Caco-2 (cell line): Measurements from ENCODE around the gene KIF2A. TPM values are rescaled to one million over a fixed set of nuclear protein-coding genes. Genes with fewer than 3 reads are reported as not detected.

Source experiments
- BruUV-seq: library from RNA; stranded (reverse); fragments of 400-500 nt; replicated peaks from 2 replicates; lab custom pipeline; 2021; lab: Mats Ljungman, UMichigan
- CTCF ChIA-PET: fragments of 300-600 bp; sonication (Branson Sonifier 250); formaldehyde crosslinking; loops from one replicate; lab custom pipeline; 2022; ENCODE audit warnings: antibody characterized with exemption; lab: Charles Lee
- POLR2A ChIA-PET: fragments of 300-600 bp; sonication (Branson Sonifier 250); formaldehyde crosslinking; loops from one replicate; lab custom pipeline; 2022; ENCODE audit warnings: antibody characterized with exemption; lab: Charles Lee
- DNase-seq, 2 experiments: peaks; one replicate each; pipeline versions ENCODE4 v3.0.0 to v3.0.0-alpha.2; 2020 to 2022
- H3K27me3 ChIP-seq: replicated peaks from 2 replicates; pipeline ENCODE4 v1.6.0; 2011; ENCODE audit warnings: low read length; ENCODE audit not compliant: control insufficient read depth, insufficient read depth
- H3K36me3 ChIP-seq: 2 replicates; pipeline ENCODE4 v1.5.1; 2011; ENCODE audit warnings: low read length; ENCODE audit not compliant: control insufficient read depth, insufficient read depth
- H3K4me1 ChIP-seq: fragments of 250-450 bp; sonication (Bioruptor Pico); 2 replicates; pipeline ENCODE4 v1.5.1; 2020; ENCODE audit warnings: mild to moderate bottlenecking
- H3K4me3 ChIP-seq: 2 replicates; pipeline ENCODE4 v1.5.1; 2011; ENCODE audit warnings: low read depth, mild to moderate bottlenecking, control low read depth, low read length
- H3K9me3 ChIP-seq: fragments of 250-450 bp; sonication (Bioruptor Pico); 2 replicates; pipeline ENCODE4 v1.5.1; 2020; ENCODE audit warnings: mild to moderate bottlenecking, moderate library complexity
- H3K27ac Mint-ChIP-seq: one replicate; pipeline ENCODE4 v1.8.0; 2022; ENCODE audit warnings: mixed read lengths; ENCODE audit not compliant: unreplicated experiment
- H3K27me3 Mint-ChIP-seq: one replicate; pipeline ENCODE4 v1.8.0; 2022; ENCODE audit warnings: mixed read lengths; ENCODE audit not compliant: insufficient read depth, unreplicated experiment
- H3K36me3 Mint-ChIP-seq: one replicate; pipeline ENCODE4 v1.8.0; 2022; ENCODE audit warnings: mild to moderate bottlenecking, mixed read lengths; ENCODE audit not compliant: insufficient read depth, unreplicated experiment
- H3K4me1 Mint-ChIP-seq: one replicate; pipeline ENCODE4 v1.8.0; 2022; ENCODE audit warnings: low read depth, mixed read lengths; ENCODE audit not compliant: unreplicated experiment
- H3K4me3 Mint-ChIP-seq: one replicate; pipeline ENCODE4 v1.8.0; 2022; ENCODE audit warnings: mild to moderate bottlenecking, moderate library complexity, mixed read lengths; ENCODE audit not compliant: unreplicated experiment
- H3K9me3 Mint-ChIP-seq: one replicate; pipeline ENCODE4 v1.8.0; 2022; ENCODE audit warnings: mixed read lengths; ENCODE audit not compliant: unreplicated experiment
- CTCF ChIP-seq, 2 experiments: fragments of 200-600 bp in 1 of 2; IDR thresholded peaks; 1 replicate in 1 of 2; 2 replicates in 1 of 2; pipeline versions ENCODE4 v1.5.1 to v1.8.0; 2011 to 2022; ENCODE audit warnings: antibody characterized with exemption in 1 of 2, control low read depth in 1 of 2, inconsistent platforms in 1 of 2, low read depth in 1 of 2, low read length in 1 of 2, mild to moderate bottlenecking in 1 of 2, moderate library complexity in 1 of 2; ENCODE audit not compliant: insufficient read depth in 1 of 2, severe bottlenecking in 1 of 2, unreplicated experiment in 1 of 2
- intact Hi-C: fragments of 100-400 bp; cut with micrococcal nuclease; formaldehyde crosslinking; loops from one replicate; pipeline ENCODE4 v1.10.0; 2022; ENCODE audit not compliant: unreplicated experiment
- total RNA-seq: library from RNA; stranded (reverse); gene quantifications from 2 replicates; pipeline ENCODE4 v1.2.3, GENCODE V29; 2022

The KIF2A gene
- total RNA-seq, 1 experiment from 2014 or later, result 65.6 TPM

- no peaks in the 10 kb centered on the region for H3K27me3 Mint-ChIP-seq
- H3K4me1 Mint-ChIP-seq, result peaks cover 7% of the 10 kb centered on the region
- CTCF ChIA-PET, result no interaction called here
- BruUV-seq, result no TSS peak
- Histone ChIP-seq H3K9me3 (no peaks in the 10 kb centered on the region), H3K36me3 (no peaks in the 10 kb centered on the region), H3K27me3 (no peaks in the 10 kb centered on the region), H3K4me3 (no peak overlapping the region), H3K4me1 (no peaks in the 10 kb centered on the region; the same call in 1 of the 2 replicates)
- no peaks in the 10 kb centered on the region for H3K36me3 Mint-ChIP-seq
- no peaks in the 10 kb centered on the region for H3K9me3 Mint-ChIP-seq
- TF ChIP-seq CTCF (IDR thresholded peaks at IDR 0.05; ENCODE audit: insufficient read depth in 1 of 2, low read depth in 1 of 2, low read length in 1 of 2, severe bottlenecking in 1 of 2, unreplicated experiment in 1 of 2), result no peak
- intact Hi-C loops, result no loop called here
- no peak overlapping the region for H3K27ac Mint-ChIP-seq
- H3K4me3 Mint-ChIP-seq, result no peak overlapping the region
- DNase-seq, result no peak
- POLR2A ChIA-PET, result no interaction called here
These were observed 46.2 kb upstream of the KIF2A start for GRCh38 chr5:62259699-62260250.

GRCh38 chr5:62260513-62260912, 45.5 kb upstream of the KIF2A start:
- Mint-ChIP-seq H3K4me3 (no peak overlapping the region), H3K27me3 (no peaks in the 10 kb centered on the region), H3K36me3 (no peaks in the 10 kb centered on the region), H3K4me1 (peaks cover 12% of the 10 kb centered on the region), H3K27ac (no peak overlapping the region), H3K9me3 (no peaks in the 10 kb centered on the region)
- TF ChIP-seq CTCF (IDR thresholded peaks at IDR 0.05; ENCODE audit: insufficient read depth in 1 of 2, low read depth in 1 of 2, low read length in 1 of 2, severe bottlenecking in 1 of 2, unreplicated experiment in 1 of 2), result no peak
- no peak overlapping the region for H3K4me3 ChIP-seq
- H3K27me3 ChIP-seq, result no peaks in the 10 kb centered on the region
- H3K4me1 ChIP-seq, result no peaks in the 10 kb centered on the region; the same call in 1 of the 2 replicates
- H3K36me3 ChIP-seq, result no peaks in the 10 kb centered on the region
- no TSS peak for BruUV-seq
- POLR2A ChIA-PET, result no interaction called here
- intact Hi-C loops, result no loop called here
- DNase-seq, result no peak
- no peaks in the 10 kb centered on the region for H3K9me3 ChIP-seq
- CTCF ChIA-PET, result no interaction called here

DNA sequence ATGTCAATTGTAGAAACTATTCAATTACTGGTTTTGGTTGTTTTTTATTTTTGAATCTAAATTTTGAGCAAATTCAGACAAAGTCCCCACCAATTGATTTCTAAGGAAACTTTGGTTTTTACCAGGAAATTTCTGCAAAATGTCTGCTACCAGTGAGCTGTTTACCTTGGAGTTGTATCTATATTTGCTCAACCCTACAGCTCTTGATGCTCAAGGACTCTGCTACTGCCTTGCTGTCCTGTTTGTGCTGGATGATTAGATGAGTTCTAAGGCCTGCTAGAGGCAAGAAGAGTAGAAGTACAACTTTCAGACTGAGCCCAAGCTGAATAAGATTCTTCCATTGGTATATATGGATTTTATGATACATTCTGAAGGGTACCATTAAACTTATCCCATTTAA, 42.6 kb upstream of the KIF2A start:
- H3K9me3 Mint-ChIP-seq, result no peaks in the 10 kb centered on the region
- no peak overlapping the region for H3K27ac Mint-ChIP-seq
- intact Hi-C loops, result no loop called here
- DNase-seq, result no peak
- Histone ChIP-seq H3K9me3 (no peaks in the 10 kb centered on the region), H3K4me3 (no peak overlapping the region), H3K4me1 (peaks cover 8% of the 10 kb centered on the region), H3K36me3 (no peaks in the 10 kb centered on the region), H3K27me3 (no peaks in the 10 kb centered on the region)
- no peaks in the 10 kb centered on the region for H3K27me3 Mint-ChIP-seq
- TF ChIP-seq CTCF (IDR thresholded peaks at IDR 0.05; ENCODE audit: insufficient read depth in 1 of 2, low read depth in 1 of 2, low read length in 1 of 2, severe bottlenecking in 1 of 2, unreplicated experiment in 1 of 2), result no peak
- peaks cover 20% of the 10 kb centered on the region for H3K4me1 Mint-ChIP-seq
- no peaks in the 10 kb centered on the region for H3K36me3 Mint-ChIP-seq
- ChIA-PET POLR2A (no interaction called here), CTCF (no interaction called here)
- BruUV-seq, result no TSS peak
- no peak overlapping the region for H3K4me3 Mint-ChIP-seq
